GM12891 (cell line): ENCODE results near the gene VGLL4.

Experiments
- POLR2A ChIP-seq: IDR thresholded peaks from 2 replicates; pipeline ENCODE4 v1.6.1; 2011; ENCODE audit warnings: low read depth, low read length, control low read depth
- POLR2AphosphoS5 ChIP-seq: IDR thresholded peaks from 2 replicates; pipeline ENCODE4 v1.6.1; 2011; ENCODE audit warnings: low read depth, low read length, control low read depth
- TAF1 ChIP-seq: IDR thresholded peaks from 2 replicates; pipeline ENCODE4 v1.6.1; 2011; ENCODE audit warnings: low read depth, low read length, control low read depth

- no peak for TF ChIP-seq POLR2A
- TF ChIP-seq TAF1, result no peak
- TF ChIP-seq POLR2AphosphoS5, result no peak
Measured at GRCh38 chr3:11637901-11638458, 5.7 kb downstream of the VGLL4 start.
